GM12892 (cell line): ENCODE results near the gene UBE3D.

ENCODE experiments used
- POLR2A ChIP-seq: IDR thresholded peaks from 2 replicates; pipeline ENCODE4 v1.6.1; 2011; ENCODE audit warnings: low read depth, low read length, control low read depth
- TAF1 ChIP-seq: IDR thresholded peaks from 2 replicates; pipeline ENCODE4 v1.6.1; 2011; ENCODE audit warnings: low read depth, mild to moderate bottlenecking, control low read depth, low read length, borderline replicate concordance

- TF ChIP-seq TAF1 = no peak
- no peak for TF ChIP-seq POLR2A
Observed at GRCh38 chr6:82951935-82952334, 113.7 kb downstream of the UBE3D start.
